PC-3 (cell line): ENCODE measurements around the gene CPVL. TPM values are rescaled to one million over a fixed set of nuclear protein-coding genes. Genes with fewer than 3 reads are reported as not detected.

Experiments
- ATAC-seq: fragments of 200-7000 bp; cut with Tn5 transposase; 2 replicates; pipeline ENCODE4 v1.9.1; 2020; ENCODE audit warnings: mild to moderate bottlenecking, moderate library complexity
- BruUV-seq: library from RNA; stranded (reverse); fragments of 400-500 nt; replicated peaks from 2 replicates; lab custom pipeline; 2021; lab: Mats Ljungman, UMichigan
- CTCF ChIA-PET: fragments of 300-600 bp; sonication (Branson Sonifier 250); formaldehyde crosslinking; loops from one replicate; lab custom pipeline; 2022; ENCODE audit warnings: antibody characterized with exemption; lab: Charles Lee
- POLR2A ChIA-PET: fragments of 300-600 bp; sonication (Branson Sonifier 250); formaldehyde crosslinking; loops from one replicate; lab custom pipeline; 2022; ENCODE audit warnings: antibody characterized with exemption; ENCODE audit not compliant: unreplicated experiment; lab: Charles Lee
- DNase-seq: peaks from one replicate; pipeline ENCODE4 v3.0.0-alpha.2; 2015
- H2AFZ ChIP-seq: fragments of 300-600 bp; sonication (generic); 2 replicates; pipeline ENCODE4 v1.6.0; 2016; ENCODE audit warnings: antibody characterized with exemption, low read length
- H3F3A ChIP-seq: fragments of 300-600 bp; sonication (generic); one replicate; pipeline ENCODE4 v1.6.0; 2017; ENCODE audit warnings: antibody characterized with exemption, low read length, control low read depth, mild to moderate bottlenecking; ENCODE audit not compliant: unreplicated experiment
- H3K27ac ChIP-seq: fragments of 300-600 bp; sonication (generic); 2 replicates; pipeline ENCODE4 v1.5.1; 2016; ENCODE audit warnings: mild to moderate bottlenecking, low read length
- H3K27me3 ChIP-seq: fragments of 300-600 bp; sonication (generic); 2 replicates; pipeline ENCODE4 v1.6.1; 2016; ENCODE audit warnings: low read length, mixed read lengths
- H3K36me3 ChIP-seq: fragments of 300-600 bp; sonication (generic); 2 replicates; pipeline ENCODE4 v1.6.1; 2016; ENCODE audit warnings: low read depth, mixed run types, low read length, mixed read lengths
- H3K4me1 ChIP-seq: fragments of 300-600 bp; sonication (generic); 2 replicates; pipeline ENCODE4 v1.5.1; 2016; ENCODE audit warnings: low read length; ENCODE audit not compliant: insufficient read depth
- H3K4me2 ChIP-seq: fragments of 300-600 bp; sonication (generic); 2 replicates; pipeline ENCODE4 v1.6.0; 2016; ENCODE audit warnings: low read length
- H3K4me3 ChIP-seq: fragments of 300-600 bp; sonication (generic); 2 replicates; pipeline ENCODE4 v1.5.1; 2016; ENCODE audit warnings: mild to moderate bottlenecking, low read length, mixed read lengths
- H3K79me2 ChIP-seq: fragments of 300-600 bp; sonication (generic); 2 replicates; pipeline ENCODE4 v1.6.1; 2017; ENCODE audit warnings: low read length, mixed read lengths
- H3K9ac ChIP-seq: fragments of 300-600 bp; sonication (generic); 2 replicates; pipeline ENCODE4 v1.6.0; 2016; ENCODE audit warnings: mild to moderate bottlenecking, low read length
- H3K9me2 ChIP-seq: fragments of 300-600 bp; sonication (generic); replicated peaks from 2 replicates; pipeline ENCODE4 v1.6.1; 2016; ENCODE audit warnings: mixed run types, low read length, mixed read lengths
- H3K9me3 ChIP-seq: fragments of 300-600 bp; sonication (generic); 2 replicates; pipeline ENCODE4 v1.6.1; 2016; ENCODE audit warnings: low read length, mixed read lengths
- H4K20me1 ChIP-seq: fragments of 300-600 bp; sonication (generic); 2 replicates; pipeline ENCODE4 v1.6.1; 2016; ENCODE audit warnings: low read length, mixed read lengths
- CTCF ChIP-seq: fragments of 300-600 bp; sonication (generic); conservative IDR thresholded peaks from 2 replicates; pipeline ENCODE4 v1.5.1; 2017; ENCODE audit warnings: antibody characterized with exemption, low read depth, mild to moderate bottlenecking, low read length
- EZH2 ChIP-seq: fragments of 300-600 bp; sonication (generic); IDR thresholded peaks from one replicate; pipeline ENCODE4 v1.6.1; 2017; ENCODE audit warnings: antibody characterized with exemption, mild to moderate bottlenecking, low read length; ENCODE audit not compliant: unreplicated experiment
- EZH2phosphoT487 ChIP-seq: fragments of 300-600 bp; sonication (generic); IDR thresholded peaks from 2 replicates; pipeline ENCODE4 v1.6.1; 2018; ENCODE audit warnings: mild to moderate bottlenecking, antibody characterized with exemption, low read length, borderline replicate concordance
- intact Hi-C: fragments of 100-400 bp; cut with micrococcal nuclease; formaldehyde crosslinking; loops from 2 replicates; pipeline ENCODE4 v1.9.0; 2023
- total RNA-seq: library from RNA; depleted of rRNA; stranded (reverse); fragments of >200 nt; gene quantifications from 2 replicates; pipeline ENCODE4 v1.2.3, GENCODE V29; 2014

CPVL gene
- total RNA-seq, 1 experiment from 2014 or later: 14.7 TPM

GRCh38 chr7:29086545-29086944 lies 59.8 kb downstream of the CPVL start:
- H3K4me1 ChIP-seq: no peaks in the 10 kb centered on the region
- TF ChIP-seq EZH2: no peak
- no peak overlapping the region for H3K9ac ChIP-seq
- H3K36me3 ChIP-seq: no peaks in the 10 kb centered on the region
- no peaks in the 10 kb centered on the region for H3F3A ChIP-seq
- no peaks in the 10 kb centered on the region for H3K79me2 ChIP-seq
- no TSS peak for BruUV-seq
- ChIA-PET POLR2A (no interaction called here), CTCF (interaction anchor here (0.6 to 0.7 kb wide), 2 partner anchors 11 to 126 kb away, joined by 3 to 4 read pairs; no protein-coding TSS in a partner anchor)
- H3K27me3 ChIP-seq: no peaks in the 10 kb centered on the region
- no peak for ATAC-seq
- H3K9me2 ChIP-seq: no peaks in the 10 kb centered on the region
- H3K9me3 ChIP-seq: no peaks in the 10 kb centered on the region
- no peak overlapping the region for H2AFZ ChIP-seq
- intact Hi-C loops: no loop called here
- H4K20me1 ChIP-seq: no peaks in the 10 kb centered on the region
- no peak overlapping the region for H3K4me3 ChIP-seq
- DNase-seq: no peak
- no peak overlapping the region for H3K27ac ChIP-seq
- H3K4me2 ChIP-seq: no peak overlapping the region

- intact Hi-C loops: no loop called here
Measured at GRCh38 chr7:29084832-29085231, 61.5 kb downstream of the CPVL start.

GRCh38 chr7:29080803-29081202 lies 65.5 kb downstream of the CPVL start:
- no peak for DNase-seq
- no peak for TF ChIP-seq EZH2
- TF ChIP-seq CTCF: no peak
- no peak for TF ChIP-seq EZH2phosphoT487
- Histone ChIP-seq H3K9me2 (no peaks in the 10 kb centered on the region), H3K27ac (no peak overlapping the region), H2AFZ (no peak overlapping the region), H3K27me3 (no peaks in the 10 kb centered on the region), H3K36me3 (no peaks in the 10 kb centered on the region), H3K4me1 (no peaks in the 10 kb centered on the region), H3K4me3 (no peak overlapping the region), H3K9ac (no peak overlapping the region), H4K20me1 (no peaks in the 10 kb centered on the region), H3K4me2 (no peak overlapping the region), H3F3A (no peaks in the 10 kb centered on the region), H3K9me3 (no peaks in the 10 kb centered on the region), H3K79me2 (no peaks in the 10 kb centered on the region)
- intact Hi-C loops: no loop called here
- POLR2A ChIA-PET: no interaction called here
- no TSS peak for BruUV-seq
- CTCF ChIA-PET: no interaction called here
- no peak for ATAC-seq

More at GRCh38 chr7:29084832-29085231, 61.5 kb downstream of the CPVL start:
- Histone ChIP-seq H3K36me3 (no peaks in the 10 kb centered on the region), H3F3A (no peaks in the 10 kb centered on the region), H3K27me3 (no peaks in the 10 kb centered on the region), H3K79me2 (no peaks in the 10 kb centered on the region), H4K20me1 (no peaks in the 10 kb centered on the region), H3K9me2 (no peaks in the 10 kb centered on the region), H3K9me3 (no peaks in the 10 kb centered on the region), H3K4me3 (no peak overlapping the region), H3K27ac (no peak overlapping the region), H3K9ac (no peak overlapping the region), H3K4me1 (no peaks in the 10 kb centered on the region), H3K4me2 (no peak overlapping the region), H2AFZ (no peak overlapping the region)
- POLR2A ChIA-PET: no interaction called here
- TF ChIP-seq EZH2phosphoT487 (no peak), EZH2 (no peak), CTCF (no peak)
- CTCF ChIA-PET: no interaction called here
- ATAC-seq (no peak), DNase-seq (no peak)
- no TSS peak for BruUV-seq
